ENCODE measurements around the gene PTPRN2. TPM values are rescaled to one million over a fixed set of nuclear protein-coding genes. Genes with fewer than 3 reads are reported as not detected.

The PTPRN2 gene
- total and polyA plus RNA-seq, 2 donors from 2014 or later = 4.8 to 6.2 TPM

DNA sequence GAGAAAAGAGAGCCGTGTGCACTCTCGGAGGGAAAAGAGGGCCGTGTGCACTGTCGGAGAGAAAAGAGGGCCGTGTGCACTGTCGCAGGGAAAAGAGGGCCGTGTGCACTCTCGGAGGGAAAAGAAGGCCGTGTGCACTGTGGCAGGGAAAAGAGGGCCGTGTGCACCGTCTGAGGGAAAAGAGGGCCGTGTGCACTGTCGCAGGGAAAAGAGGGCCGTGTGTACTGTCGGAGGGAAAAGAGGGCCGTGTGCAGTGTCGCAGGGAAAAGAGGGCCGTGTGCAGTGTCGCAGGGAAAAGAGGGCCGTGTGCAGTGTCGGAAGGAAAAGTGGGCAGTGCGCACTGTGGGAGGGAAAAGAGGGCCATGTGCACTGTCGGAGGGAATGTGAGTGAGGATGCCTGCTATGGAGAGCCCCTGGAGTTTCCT lies 1062.1 kb downstream of the PTPRN2 start:
- TF ChIP-seq, protein P1, sequence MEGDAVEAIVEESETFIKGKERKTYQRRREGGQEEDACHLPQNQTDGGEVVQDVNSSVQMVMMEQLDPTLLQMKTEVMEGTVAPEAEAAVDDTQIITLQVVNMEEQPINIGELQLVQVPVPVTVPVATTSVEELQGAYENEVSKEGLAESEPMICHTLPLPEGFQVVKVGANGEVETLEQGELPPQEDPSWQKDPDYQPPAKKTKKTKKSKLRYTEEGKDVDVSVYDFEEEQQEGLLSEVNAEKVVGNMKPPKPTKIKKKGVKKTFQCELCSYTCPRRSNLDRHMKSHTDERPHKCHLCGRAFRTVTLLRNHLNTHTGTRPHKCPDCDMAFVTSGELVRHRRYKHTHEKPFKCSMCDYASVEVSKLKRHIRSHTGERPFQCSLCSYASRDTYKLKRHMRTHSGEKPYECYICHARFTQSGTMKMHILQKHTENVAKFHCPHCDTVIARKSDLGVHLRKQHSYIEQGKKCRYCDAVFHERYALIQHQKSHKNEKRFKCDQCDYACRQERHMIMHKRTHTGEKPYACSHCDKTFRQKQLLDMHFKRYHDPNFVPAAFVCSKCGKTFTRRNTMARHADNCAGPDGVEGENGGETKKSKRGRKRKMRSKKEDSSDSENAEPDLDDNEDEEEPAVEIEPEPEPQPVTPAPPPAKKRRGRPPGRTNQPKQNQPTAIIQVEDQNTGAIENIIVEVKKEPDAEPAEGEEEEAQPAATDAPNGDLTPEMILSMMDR (IDR thresholded peaks at IDR 0.05; ENCODE audit: borderline replicate concordance, extremely low read depth, insufficient read depth) = no peak
- no peaks in the 10 kb centered on the region for H3K36me3 ChIP-seq (ENCODE audit: control insufficient read depth in 2 of 3, insufficient read depth in 3 of 3, low read length in 3 of 3)
- no peak overlapping the region for H3K4me3 ChIP-seq (ENCODE audit: low read length in 3 of 3)
- no peaks in the 10 kb centered on the region for H3K4me1 ChIP-seq (ENCODE audit: control insufficient read depth in 2 of 3, insufficient read depth in 2 of 3, low read depth in 1 of 3, low read length in 3 of 3)
- no peak overlapping the region for H3K27ac ChIP-seq (ENCODE audit: low read depth in 2 of 2, low read length in 2 of 2)
- H3K9me3 ChIP-seq (ENCODE audit: control insufficient read depth in 2 of 3, insufficient read depth in 1 of 3, low read length in 3 of 3) = peaks cover 0 to 2% (median 0%) of the 10 kb centered on the region in 3 donors
- intact Hi-C loops (cut with DNase I) = no loop called here
- no peak overlapping the region for H3K9ac ChIP-seq (ENCODE audit: low read length in 3 of 3)
- no peak for FAIRE-seq
- no peaks in the 10 kb centered on the region for H3K27me3 ChIP-seq (ENCODE audit: control insufficient read depth, insufficient read depth, low read length)
- DNase-seq = no peak

DNA sequence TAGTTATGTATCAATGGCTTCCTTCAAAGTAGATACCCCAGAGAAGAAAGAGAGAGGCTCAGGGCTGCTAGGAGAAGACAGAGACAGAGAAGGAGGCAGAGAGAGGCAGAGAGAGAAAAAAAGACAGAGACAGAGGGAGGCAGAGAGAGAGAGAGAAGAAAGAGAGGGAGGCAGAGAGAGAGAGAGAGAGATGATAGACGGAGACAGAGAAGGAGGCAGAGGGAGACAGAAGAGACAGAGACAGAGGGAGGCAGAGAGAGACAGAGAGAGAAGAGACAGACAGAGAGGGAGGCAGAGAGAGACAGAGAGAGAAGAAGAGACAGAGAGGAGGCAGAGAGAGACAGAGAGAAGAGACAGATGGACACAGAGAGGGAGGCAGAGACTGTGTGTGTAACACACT lies 1062.9 kb downstream of the PTPRN2 start:
- H3K36me3 ChIP-seq (ENCODE audit: control insufficient read depth in 2 of 3, insufficient read depth in 3 of 3, low read length in 3 of 3) = no peaks in the 10 kb centered on the region
- H3K27me3 ChIP-seq (ENCODE audit: control insufficient read depth, insufficient read depth, low read length) = no peaks in the 10 kb centered on the region
- no peak overlapping the region for H3K27ac ChIP-seq (ENCODE audit: low read depth in 2 of 2, low read length in 2 of 2)
- DNase-seq (peak in 1 of 5 donors; percentile 0), FAIRE-seq (no peak)
- H3K4me3 ChIP-seq (ENCODE audit: low read length in 3 of 3) = no peak overlapping the region
- no peak overlapping the region for H3K9ac ChIP-seq (ENCODE audit: low read length in 3 of 3)
- intact Hi-C loops (cut with DNase I) = no loop called here
- H3K4me1 ChIP-seq (ENCODE audit: control insufficient read depth in 2 of 3, insufficient read depth in 2 of 3, low read depth in 1 of 3, low read length in 3 of 3) = no peaks in the 10 kb centered on the region
- peaks cover 0 to 2% (median 0%) of the 10 kb centered on the region in 3 donors for H3K9me3 ChIP-seq (ENCODE audit: control insufficient read depth in 2 of 3, insufficient read depth in 1 of 3, low read length in 3 of 3)
- TF ChIP-seq, protein P1 (IDR thresholded peaks at IDR 0.05; ENCODE audit: borderline replicate concordance, extremely low read depth, insufficient read depth) = no peak

DNA sequence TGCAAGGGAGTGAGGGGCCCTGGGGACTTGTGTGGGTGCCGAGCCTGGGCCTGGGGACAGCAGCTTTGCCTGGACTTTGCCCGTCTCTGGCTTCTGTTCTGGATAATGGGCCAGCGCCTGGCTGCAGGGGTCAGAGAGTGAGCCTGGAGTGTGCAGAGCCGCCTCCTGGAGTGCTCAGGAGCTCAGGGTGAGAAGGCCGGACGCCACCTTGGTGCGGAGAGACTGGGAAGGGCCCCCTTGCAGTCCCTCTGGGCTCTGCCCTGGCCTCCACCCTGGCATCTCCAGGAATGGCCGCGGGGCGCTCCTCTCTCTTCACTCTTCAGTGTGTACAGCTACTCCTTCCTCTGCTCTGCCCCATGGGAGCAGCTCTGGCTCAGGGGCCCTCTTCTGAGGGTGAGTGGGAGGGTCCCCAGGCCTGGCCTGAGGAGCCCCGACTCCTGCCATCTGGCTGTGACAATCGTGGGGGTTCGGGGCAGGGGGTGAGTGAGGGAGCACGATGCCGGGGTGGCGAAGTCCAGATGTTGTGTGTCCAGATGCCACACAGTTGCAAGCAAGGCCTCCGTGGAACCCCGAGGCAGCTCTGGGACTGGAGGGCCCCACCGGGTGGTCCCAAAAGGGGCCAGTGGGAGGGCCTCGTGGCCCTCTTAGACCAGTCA lies 1063.7 kb downstream of the PTPRN2 start:
- peak in 1 of 5 donors; percentile 23 for DNase-seq
- Histone ChIP-seq H3K27ac (ENCODE audit: low read depth in 2 of 2, low read length in 2 of 2) (no peak overlapping the region), H3K9ac (ENCODE audit: low read length in 3 of 3) (no peak overlapping the region), H3K36me3 (ENCODE audit: control insufficient read depth in 2 of 3, insufficient read depth in 3 of 3, low read length in 3 of 3) (no peaks in the 10 kb centered on the region), H3K4me1 (ENCODE audit: control insufficient read depth in 2 of 3, insufficient read depth in 2 of 3, low read depth in 1 of 3, low read length in 3 of 3) (no peaks in the 10 kb centered on the region), H3K4me3 (ENCODE audit: low read length in 3 of 3) (no peak overlapping the region), H3K27me3 (ENCODE audit: control insufficient read depth, insufficient read depth, low read length) (no peaks in the 10 kb centered on the region), H3K9me3 (ENCODE audit: control insufficient read depth in 2 of 3, insufficient read depth in 1 of 3, low read length in 3 of 3) (peaks cover 0 to 2% (median 0%) of the 10 kb centered on the region in 3 donors)
- TF ChIP-seq, protein P1 (IDR thresholded peaks at IDR 0.05; ENCODE audit: borderline replicate concordance, extremely low read depth, insufficient read depth) = no peak
- no peak for FAIRE-seq
- intact Hi-C loops (cut with DNase I) = no loop called here

Data from kidney (tissue), 14 donors.